Kidney (tissue), 14 donors: ENCODE measurements around the gene NUDT3. TPM values are rescaled to one million over a fixed set of nuclear protein-coding genes. Genes with fewer than 3 reads are reported as not detected.
A peak's percentile ranks its signal among the peaks of the same experiment; 100 is the strongest.

ENCODE experiments used
- DNase-seq, 5 donors: peaks; one replicate each; pipeline ENCODE4 v3.0.0-alpha.2; 2013 to 2020
- FAIRE-seq: peaks from 2 replicates; lab custom pipeline; 2012; peaks lifted over from hg19 to GRCh38; lab: Jason Lieb, UNC
- H3K27ac ChIP-seq, 2 donors: one replicate each; pipeline ENCODE4 v1.7.0; 2013; ENCODE audit warnings: low read depth in 2 of 2, low read length in 2 of 2, inconsistent platforms in 1 of 2
- H3K27me3 ChIP-seq: one replicate; pipeline ENCODE4 v1.7.1; 2013; ENCODE audit warnings: low read length, inconsistent platforms; ENCODE audit not compliant: control insufficient read depth, insufficient read depth
- H3K36me3 ChIP-seq, 3 donors: one replicate each; pipeline versions ENCODE4 v1.7.0 to v1.7.1; 2013; ENCODE audit warnings: low read length in 3 of 3, control low read depth in 1 of 3, inconsistent platforms in 1 of 3; ENCODE audit not compliant: insufficient read depth in 3 of 3, control insufficient read depth in 2 of 3
- H3K4me1 ChIP-seq, 3 donors: one replicate each; pipeline versions ENCODE4 v1.7.0 to v1.7.1; 2013; ENCODE audit warnings: low read length in 3 of 3, inconsistent platforms in 1 of 3, low read depth in 1 of 3; ENCODE audit not compliant: control insufficient read depth in 2 of 3, insufficient read depth in 2 of 3
- H3K4me3 ChIP-seq, 3 donors: one replicate each; pipeline versions ENCODE4 v1.7.0 to v1.8.1; 2013; ENCODE audit warnings: low read length in 3 of 3, control low read depth in 1 of 3, inconsistent platforms in 1 of 3
- H3K9ac ChIP-seq, 3 donors: one replicate each; pipeline versions ENCODE4 v1.7.0 to v1.7.1; 2013; ENCODE audit warnings: low read length in 3 of 3, control low read depth in 1 of 3, inconsistent platforms in 1 of 3
- H3K9me3 ChIP-seq, 3 donors: one replicate each; pipeline versions ENCODE4 v1.7.0 to v1.7.1; 2013; ENCODE audit warnings: low read length in 3 of 3, control low read depth in 1 of 3, inconsistent platforms in 1 of 3; ENCODE audit not compliant: control insufficient read depth in 2 of 3, insufficient read depth in 1 of 3
- intact Hi-C: fragments of 100-400 bp; cut with DNase I; formaldehyde crosslinking; loops from one replicate; pipeline ENCODE4 v1.11.1; 2022
- polyA plus RNA-seq: library from polyadenylated mRNA; stranded (reverse); fragments of 350-450 nt; fragmentation: Illumina TruSeq; extraction: RNeasy Lipid Tissue Mini Kit (QIAGEN cat#74804); gene quantifications from one replicate; pipeline ENCODE4 v1.2.3, GENCODE V29; 2014; ENCODE audit warnings: low read depth, low replicate concordance; ENCODE audit not compliant: insufficient read depth
- total RNA-seq: library from RNA; stranded (reverse); fragmentation: NEBNext Ultra II Directional; extraction: Animal tissue kit (Norgen Biotek cat#: 25700); gene quantifications from one replicate; pipeline ENCODE4 v1.2.1, GENCODE V29; 2021
- TF ChIP-seq, protein P1 (sequence below): IDR thresholded peaks from 3 replicates; pipeline ENCODE4 v1.5.1; 2012; ENCODE audit warnings: mild to moderate bottlenecking, moderate library complexity, borderline replicate concordance; ENCODE audit not compliant: insufficient read depth; ENCODE audit errors: extremely low read depth
- donor health status: control.
- donor health status: control.
- donor health status: control.
- donor health status: control.
- donor health status: control.
- donor health status: DM: yes; HTN: yes; CAD: no.
- donor health status: Normal renal cell carcinoma (clear cell type).

The NUDT3 gene
- total and polyA plus RNA-seq, 2 donors from 2014 or later = 17.7 to 53.8 TPM

DNA sequence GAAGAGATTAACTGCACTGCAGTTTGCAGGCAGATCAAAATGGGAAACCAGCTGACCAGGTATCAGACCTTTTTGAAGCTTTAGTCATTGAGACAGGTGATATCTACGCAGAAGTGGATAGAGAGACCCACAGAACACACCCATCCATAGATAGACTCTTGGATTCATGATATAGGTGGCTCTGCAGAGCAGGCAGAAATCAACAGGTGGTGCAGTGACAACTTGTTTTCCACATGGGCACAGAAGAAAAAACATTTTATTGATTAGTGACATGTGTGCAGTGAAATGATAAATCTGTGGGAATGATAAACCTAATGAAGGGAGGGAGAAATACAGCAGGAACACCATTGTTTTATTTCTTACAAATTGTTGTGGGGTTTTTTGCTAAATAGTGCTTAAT lies 45.2 kb downstream of the NUDT3 start:
- TF ChIP-seq, protein P1, sequence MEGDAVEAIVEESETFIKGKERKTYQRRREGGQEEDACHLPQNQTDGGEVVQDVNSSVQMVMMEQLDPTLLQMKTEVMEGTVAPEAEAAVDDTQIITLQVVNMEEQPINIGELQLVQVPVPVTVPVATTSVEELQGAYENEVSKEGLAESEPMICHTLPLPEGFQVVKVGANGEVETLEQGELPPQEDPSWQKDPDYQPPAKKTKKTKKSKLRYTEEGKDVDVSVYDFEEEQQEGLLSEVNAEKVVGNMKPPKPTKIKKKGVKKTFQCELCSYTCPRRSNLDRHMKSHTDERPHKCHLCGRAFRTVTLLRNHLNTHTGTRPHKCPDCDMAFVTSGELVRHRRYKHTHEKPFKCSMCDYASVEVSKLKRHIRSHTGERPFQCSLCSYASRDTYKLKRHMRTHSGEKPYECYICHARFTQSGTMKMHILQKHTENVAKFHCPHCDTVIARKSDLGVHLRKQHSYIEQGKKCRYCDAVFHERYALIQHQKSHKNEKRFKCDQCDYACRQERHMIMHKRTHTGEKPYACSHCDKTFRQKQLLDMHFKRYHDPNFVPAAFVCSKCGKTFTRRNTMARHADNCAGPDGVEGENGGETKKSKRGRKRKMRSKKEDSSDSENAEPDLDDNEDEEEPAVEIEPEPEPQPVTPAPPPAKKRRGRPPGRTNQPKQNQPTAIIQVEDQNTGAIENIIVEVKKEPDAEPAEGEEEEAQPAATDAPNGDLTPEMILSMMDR = no peak
- intact Hi-C loops = no loop called here
- H3K36me3 ChIP-seq = no peaks in the 10 kb centered on the region
- H3K27ac ChIP-seq = no peak overlapping the region
- no peak overlapping the region for H3K4me3 ChIP-seq
- no peaks in the 10 kb centered on the region for H3K27me3 ChIP-seq
- DNase-seq (no peak), FAIRE-seq (no peak)
- no peak overlapping the region for H3K9ac ChIP-seq
- H3K4me1 ChIP-seq = no peaks in the 10 kb centered on the region
- H3K9me3 ChIP-seq = no peaks in the 10 kb centered on the region

DNA sequence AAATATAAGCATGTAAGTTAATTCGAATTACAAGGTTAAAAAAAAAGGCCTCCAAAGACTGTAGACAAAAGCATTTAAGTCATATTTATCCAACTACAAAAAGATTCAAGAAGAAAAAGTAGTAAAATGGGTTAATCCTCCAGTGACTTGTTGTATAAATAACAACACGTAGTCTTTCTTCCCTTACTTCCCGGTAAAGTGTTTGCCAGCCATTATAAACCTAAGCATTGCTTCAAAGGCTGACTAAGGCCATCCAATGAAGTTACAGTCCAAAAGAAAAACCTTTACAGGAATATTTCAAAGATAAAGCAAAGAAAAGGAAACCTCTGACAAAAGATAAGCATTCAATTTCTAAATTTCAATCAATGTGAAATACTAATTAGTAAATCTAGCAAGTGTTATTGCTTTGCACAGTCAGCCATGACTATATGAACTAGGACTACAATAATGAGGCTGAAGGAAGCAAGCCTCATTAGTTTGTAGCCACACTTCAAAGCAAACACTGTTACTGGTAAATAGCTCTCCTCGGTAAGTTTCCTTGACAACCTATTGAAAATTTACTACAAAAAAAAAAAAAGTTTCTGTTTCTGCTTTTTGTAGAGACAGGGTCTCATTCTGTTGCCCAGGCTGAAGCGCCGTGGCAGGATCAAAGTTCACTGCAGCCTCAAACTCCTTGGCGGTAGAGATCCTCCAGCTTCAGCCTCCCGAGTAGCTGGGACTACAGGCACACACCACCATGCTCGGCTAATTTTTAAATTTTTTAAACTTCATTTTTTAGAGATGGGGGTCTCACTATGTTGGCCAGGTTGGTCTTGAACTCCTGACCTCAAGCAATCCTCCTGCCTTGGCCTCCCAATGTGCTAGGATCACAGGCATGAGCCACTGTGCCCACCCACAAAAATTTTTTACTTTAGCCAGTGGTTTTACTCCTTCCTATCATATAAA lies 46.0 kb downstream of the NUDT3 start:
- Histone ChIP-seq H3K9ac (no peak overlapping the region), H3K27me3 (no peaks in the 10 kb centered on the region), H3K4me1 (peaks cover 0 to 2% (median 0%) of the 10 kb centered on the region in 3 donors), H3K4me3 (no peak overlapping the region), H3K36me3 (no peaks in the 10 kb centered on the region), H3K9me3 (no peaks in the 10 kb centered on the region), H3K27ac (no peak overlapping the region)
- DNase-seq (peak in 3 of 5 donors; percentile 54 to 81 (median 67)), FAIRE-seq (no peak)
- intact Hi-C loops = no loop called here
- TF ChIP-seq, protein P1 = no peak

DNA sequence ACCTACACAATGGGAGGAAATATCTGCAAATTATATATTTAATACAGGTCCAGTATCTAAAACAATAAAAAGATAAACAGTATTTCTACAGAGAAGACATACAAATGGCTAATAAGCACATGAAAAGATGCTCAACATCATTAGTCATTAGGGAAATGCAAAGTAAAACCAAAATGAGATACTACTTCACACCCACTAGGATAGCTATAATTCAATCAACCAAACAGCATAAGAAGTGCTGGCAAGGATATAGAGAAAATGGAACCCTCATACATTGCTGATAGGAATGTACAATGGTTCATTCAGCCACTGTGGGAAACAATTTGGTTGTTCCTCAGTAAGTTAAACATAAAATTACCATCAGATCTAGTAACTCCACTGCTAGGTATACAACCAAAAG lies 48.7 kb downstream of the NUDT3 start:
- H3K4me1 ChIP-seq = peaks cover 3 to 14% (median 8%) of the 10 kb centered on the region in 3 donors
- DNase-seq (no peak), FAIRE-seq (no peak)
- H3K9me3 ChIP-seq = no peaks in the 10 kb centered on the region
- H3K9ac ChIP-seq = no peak overlapping the region
- TF ChIP-seq, protein P1 = no peak
- peaks cover 0 to 2% (median 0%) of the 10 kb centered on the region in 3 donors for H3K36me3 ChIP-seq
- intact Hi-C loops = no loop called here
- H3K27ac ChIP-seq = no peak overlapping the region
- H3K27me3 ChIP-seq = no peaks in the 10 kb centered on the region
- no peak overlapping the region for H3K4me3 ChIP-seq
